GM12865 (cell line): ENCODE measurements around the gene TVP23A.

ENCODE experiments used
- DNase-seq: peaks from one replicate; pipeline ENCODE4 v3.0.0; 2010; ENCODE audit warnings: low read depth
- H3K4me3 ChIP-seq: 2 replicates; pipeline ENCODE4 v1.5.1; 2011; ENCODE audit warnings: mild to moderate bottlenecking, low read depth, low read length, control low read depth
- TF ChIP-seq, protein P1 (sequence below): IDR thresholded peaks from 2 replicates; pipeline ENCODE4 v1.5.1; 2011; ENCODE audit warnings: low read length, control low read depth, low read depth, inconsistent platforms; ENCODE audit not compliant: insufficient read depth; ENCODE audit errors: missing control alignments

Gene TVP23A

DNA sequence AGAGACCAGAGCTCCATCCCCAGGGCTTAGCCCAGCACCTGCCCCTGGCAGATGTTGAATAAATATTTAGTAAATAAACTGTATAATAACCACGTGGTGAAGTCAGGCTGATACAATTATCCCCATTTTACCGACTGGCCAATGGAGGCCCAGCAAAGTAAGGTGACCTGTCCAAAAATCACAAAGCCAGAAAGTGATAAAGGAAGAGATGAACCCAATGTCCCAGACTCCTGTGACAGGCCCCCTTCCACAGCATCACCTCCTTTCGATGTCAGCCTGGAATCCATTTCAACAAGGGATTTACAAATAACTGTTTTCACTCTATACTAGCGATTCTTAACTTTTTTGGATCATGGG, 5.5 kb downstream of the TVP23A start:
- H3K4me3 ChIP-seq, result 0 out of 2 replicates have a peak overlapping the region, but pooled peaks have one; percentile 14
- TF ChIP-seq, protein P1, sequence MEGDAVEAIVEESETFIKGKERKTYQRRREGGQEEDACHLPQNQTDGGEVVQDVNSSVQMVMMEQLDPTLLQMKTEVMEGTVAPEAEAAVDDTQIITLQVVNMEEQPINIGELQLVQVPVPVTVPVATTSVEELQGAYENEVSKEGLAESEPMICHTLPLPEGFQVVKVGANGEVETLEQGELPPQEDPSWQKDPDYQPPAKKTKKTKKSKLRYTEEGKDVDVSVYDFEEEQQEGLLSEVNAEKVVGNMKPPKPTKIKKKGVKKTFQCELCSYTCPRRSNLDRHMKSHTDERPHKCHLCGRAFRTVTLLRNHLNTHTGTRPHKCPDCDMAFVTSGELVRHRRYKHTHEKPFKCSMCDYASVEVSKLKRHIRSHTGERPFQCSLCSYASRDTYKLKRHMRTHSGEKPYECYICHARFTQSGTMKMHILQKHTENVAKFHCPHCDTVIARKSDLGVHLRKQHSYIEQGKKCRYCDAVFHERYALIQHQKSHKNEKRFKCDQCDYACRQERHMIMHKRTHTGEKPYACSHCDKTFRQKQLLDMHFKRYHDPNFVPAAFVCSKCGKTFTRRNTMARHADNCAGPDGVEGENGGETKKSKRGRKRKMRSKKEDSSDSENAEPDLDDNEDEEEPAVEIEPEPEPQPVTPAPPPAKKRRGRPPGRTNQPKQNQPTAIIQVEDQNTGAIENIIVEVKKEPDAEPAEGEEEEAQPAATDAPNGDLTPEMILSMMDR, result no peak
- DNase-seq, result no peak

DNA sequence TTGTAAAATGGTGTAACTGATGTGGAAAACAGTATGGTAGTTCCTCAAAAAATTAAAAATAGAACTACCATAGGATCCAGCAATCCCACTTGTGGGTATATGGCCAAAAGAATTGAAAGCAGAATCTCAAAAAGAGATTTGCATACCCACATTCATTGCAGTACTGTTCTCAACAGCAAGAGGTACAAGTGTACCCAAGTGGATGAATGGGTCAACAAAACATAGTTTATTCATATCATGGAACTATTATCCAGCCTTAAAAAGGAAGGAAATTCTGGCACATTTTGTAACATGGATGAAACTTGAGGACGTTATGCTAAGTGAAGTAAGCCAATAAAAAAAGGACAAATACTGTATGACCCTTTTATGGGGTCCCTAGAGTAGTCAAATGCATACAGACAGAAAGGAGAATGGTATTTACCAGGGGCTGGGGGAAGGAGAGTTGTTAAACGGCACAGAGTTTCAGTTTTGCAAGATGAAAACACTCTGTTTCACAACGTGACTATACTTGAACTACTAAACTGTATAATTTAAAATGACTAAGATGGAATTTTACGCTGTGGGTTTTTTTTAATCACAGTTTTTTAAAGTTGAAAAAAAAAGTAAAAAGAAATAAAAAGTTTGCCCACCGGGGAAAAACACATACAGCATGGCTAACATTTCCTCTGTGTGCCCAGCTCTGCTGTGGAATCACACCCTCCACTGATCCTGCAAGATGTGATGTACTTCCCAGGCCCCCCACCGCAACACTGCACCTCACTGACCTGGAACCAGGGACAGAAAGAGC, 6.1 kb downstream of the TVP23A start:
- TF ChIP-seq, protein P1, result peak; percentile 19
- H3K4me3 ChIP-seq, result 0 out of 2 replicates have a peak overlapping the region, but pooled peaks have one; percentile 14
- peak; percentile 80 for DNase-seq

DNA sequence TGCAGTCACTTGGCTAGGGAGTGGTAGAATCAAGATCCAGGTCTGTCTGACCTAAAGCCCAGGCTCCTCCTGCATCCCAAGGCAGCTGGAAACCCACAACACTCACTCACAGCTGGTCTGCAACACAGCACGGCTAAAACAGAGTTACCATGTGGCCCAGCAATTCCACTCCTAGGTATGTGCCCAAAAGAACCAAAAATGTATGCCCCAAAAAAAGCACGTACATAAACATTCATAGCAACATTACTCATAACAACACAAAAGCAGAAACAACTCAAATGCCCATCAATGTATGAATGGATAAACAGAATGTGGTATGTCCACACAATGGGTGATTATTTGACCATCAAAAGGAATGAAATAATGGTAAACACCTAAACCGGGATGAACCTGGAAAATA, 8.9 kb downstream of the TVP23A start:
- no peak overlapping the region for H3K4me3 ChIP-seq
- DNase-seq, result no peak
- TF ChIP-seq, protein P1, result no peak

DNA sequence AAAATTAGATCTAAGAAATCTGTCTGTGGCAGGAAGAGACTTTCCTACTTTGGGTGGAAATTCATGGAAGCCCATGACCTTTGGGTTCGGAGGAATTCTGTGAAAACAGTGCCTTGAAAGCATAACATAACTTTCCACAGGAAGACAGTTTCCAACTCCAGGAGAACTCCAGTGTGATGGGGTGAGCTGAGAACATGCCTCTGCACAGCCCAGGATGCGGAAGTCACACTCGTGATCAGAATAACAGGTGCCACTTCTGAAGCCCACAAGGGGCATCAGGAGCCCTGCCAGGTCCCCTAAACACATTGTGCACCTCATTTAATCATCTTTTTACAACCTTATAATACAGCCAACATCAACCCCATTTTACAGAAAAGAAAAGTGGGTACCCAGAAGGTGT, 9.7 kb downstream of the TVP23A start:
- H3K4me3 ChIP-seq, result no peak overlapping the region
- TF ChIP-seq, protein P1, result no peak
- no peak for DNase-seq

DNA sequence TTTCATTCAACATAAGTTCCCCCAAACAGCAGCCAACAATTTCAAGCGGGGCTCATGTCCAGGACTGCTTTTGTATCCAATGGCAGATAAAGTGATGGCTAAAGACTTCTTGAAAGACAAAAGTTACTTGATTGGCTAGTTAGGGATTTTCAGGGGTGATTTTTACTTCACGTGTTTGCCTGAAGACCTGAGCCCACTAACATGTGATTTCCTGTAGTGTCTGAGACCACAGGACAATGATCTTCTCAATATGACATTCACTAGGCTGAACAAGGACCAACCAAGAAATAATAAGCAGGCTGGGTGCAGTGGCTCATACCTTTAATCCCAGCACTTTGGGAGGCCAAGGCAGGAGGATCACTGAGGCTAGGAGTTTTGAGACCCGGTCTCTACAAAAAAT, 10.4 kb downstream of the TVP23A start:
- no peak overlapping the region for H3K4me3 ChIP-seq
- DNase-seq, result peak; percentile 54
- TF ChIP-seq, protein P1, result no peak

DNA sequence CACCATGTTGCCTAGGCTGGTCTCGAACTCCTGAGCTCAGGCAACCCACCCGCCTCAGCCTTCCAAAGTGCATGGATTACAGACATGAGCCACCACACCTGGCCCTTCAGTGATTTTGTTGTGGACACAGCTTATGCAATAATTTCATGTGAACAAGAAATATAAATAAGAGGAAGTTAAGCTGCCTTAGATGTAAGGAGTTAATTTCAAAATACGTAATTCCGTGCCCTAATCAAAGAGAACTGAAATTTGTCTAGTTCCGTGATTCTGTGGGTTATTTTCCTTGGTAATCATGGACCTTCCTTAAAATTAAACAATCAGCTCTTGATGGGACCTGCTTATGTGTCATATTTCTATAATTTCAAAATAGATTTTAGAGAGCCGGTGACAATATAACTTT, 11.9 kb downstream of the TVP23A start:
- TF ChIP-seq, protein P1, result no peak
- H3K4me3 ChIP-seq, result no peak overlapping the region
- DNase-seq, result no peak

DNA sequence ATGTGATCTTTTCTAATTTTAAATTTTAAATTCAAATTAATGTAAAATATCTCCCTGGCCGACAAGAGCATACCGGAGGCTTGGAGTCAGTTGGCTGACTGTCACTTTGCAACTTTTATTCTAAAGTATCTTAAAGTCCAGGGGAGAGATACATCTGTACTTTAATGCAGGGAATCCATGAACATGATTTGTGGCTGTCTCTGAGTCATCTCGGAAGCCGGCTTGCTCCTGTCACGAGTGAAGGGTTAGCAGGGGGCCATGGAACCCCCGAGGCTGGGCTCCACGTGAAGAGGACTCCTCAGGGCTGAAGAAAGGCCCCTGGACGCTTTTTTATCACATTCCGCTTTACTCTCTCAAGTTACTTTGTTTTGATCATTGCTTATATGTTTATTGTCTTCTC, 13.3 kb downstream of the TVP23A start:
- no peak overlapping the region for H3K4me3 ChIP-seq
- DNase-seq, result peak; percentile 48
- TF ChIP-seq, protein P1, result no peak
